ENCODE measurements around the gene SDK2.

SDK2 gene

GRCh38 chr17:73288534-73289302 lies 355.5 kb downstream of the SDK2 start:
- DNase-seq (ENCODE audit: low read depth in 1 of 2, low spot score in 1 of 2) = no peak

GRCh38 chr17:73286863-73287296 lies 357.4 kb downstream of the SDK2 start:
- no peak for DNase-seq (ENCODE audit: low read depth in 1 of 2, low spot score in 1 of 2)

- no peak for DNase-seq (ENCODE audit: low read depth in 1 of 2, low spot score in 1 of 2)
Measured at GRCh38 chr17:73285916-73286862, 358.1 kb downstream of the SDK2 start.

- DNase-seq (ENCODE audit: low read depth in 1 of 2, low spot score in 1 of 2) = no peak
Measured at GRCh38 chr17:73285603-73285908, 358.7 kb downstream of the SDK2 start.

GRCh38 chr17:73284906-73285602 lies 359.2 kb downstream of the SDK2 start:
- no peak for DNase-seq (ENCODE audit: low read depth in 1 of 2, low spot score in 1 of 2)

All from activated T-helper 1 cell treated with anti-CD3 and anti-CD28 coated beads, Interleukin-2, amount 50 U/mL, for 16 hours (primary cell).